A549 treated with Mapracorat at 1 μM for 4 hours (cell line): Measurements from ENCODE around the gene ZNF19. TPM values are rescaled to one million over a fixed set of nuclear protein-coding genes. Genes with fewer than 3 reads are reported as not detected.

Source experiments
- total RNA-seq: library from RNA; stranded (reverse); fragments of 200-300 nt; extraction: Qiagen RNA extraction; gene quantifications from 5 replicates; pipeline ENCODE4 v1.2.3, GENCODE V29; 2022

The ZNF19 gene
- total RNA-seq, result 1.3 to 1.9 TPM (median 1.7 TPM) in 5 replicates

GRCh38 chr16:71489122-71489521 is at the start of gene ZNF19:
Gene ZNF19 (minus strand): TSS chr16:71489324. CDS start chr16:71482114, 7,210 bp downstream.

GRCh38 chr16:71526111-71526631 is 37.0 kb upstream of the ZNF19 start, which contains the start of gene CHST4:
Gene CHST4 (plus strand): TSS chr16:71526426. CDS start chr16:71536678, 10,252 bp downstream.

GRCh38 chr16:71461686-71462648 is 27.2 kb downstream of the ZNF19 start, which contains the start of gene ZNF23:
Gene ZNF23 (minus strand): TSS chr16:71462247. CDS start chr16:71456796, 5,451 bp downstream.

GRCh38 chr16:71442051-71442440 is 47.1 kb downstream of the ZNF19 start, which contains the start of gene TLE7:
Gene TLE7 (minus strand): TSS chr16:71442054. CDS start chr16:71433324, 8,730 bp downstream.

Other genes starting within 250 kb of the ZNF19 start
- gene CMTR2, start 199.9 kb downstream of the ZNF19 start, total RNA-seq, result 11.6 to 15.2 TPM (median 12.6 TPM) in 5 replicates
- 4.5 to 8.0 TPM (median 5.4 TPM) in 5 replicates for gene CALB2, start 130.6 kb downstream of the ZNF19 start, total RNA-seq
- gene TLE7, start 47.3 kb downstream of the ZNF19 start, total RNA-seq, result not detected in 5 replicates
- gene ZNF23, start 27.1 kb downstream of the ZNF19 start, total RNA-seq, result 5.4 to 7.6 TPM (median 6.3 TPM) in 5 replicates
- gene CHST4, start 37.1 kb upstream of the ZNF19 start, total RNA-seq, result 0.08 TPM in 1 of 5 replicates, not detected in the others
- gene TAT, start 87.8 kb upstream of the ZNF19 start, total RNA-seq, result 0.04 to 0.05 TPM in 2 of 5 replicates, not detected in the others
- gene MARVELD3, start 136.9 kb upstream of the ZNF19 start, total RNA-seq, result 0.19 to 0.34 TPM (median 0.29 TPM) in 5 replicates
- gene PHLPP2, start 235.4 kb upstream of the ZNF19 start, total RNA-seq, result 9.7 to 12.2 TPM (median 10.3 TPM) in 5 replicates